ENCODE results near the gene SEC24B.
"Not testable (repeated sequence)": the region's sequence is repeated elsewhere in the genome, so short reads cannot be mapped to it uniquely, and the experiment has no call there.

DNA sequence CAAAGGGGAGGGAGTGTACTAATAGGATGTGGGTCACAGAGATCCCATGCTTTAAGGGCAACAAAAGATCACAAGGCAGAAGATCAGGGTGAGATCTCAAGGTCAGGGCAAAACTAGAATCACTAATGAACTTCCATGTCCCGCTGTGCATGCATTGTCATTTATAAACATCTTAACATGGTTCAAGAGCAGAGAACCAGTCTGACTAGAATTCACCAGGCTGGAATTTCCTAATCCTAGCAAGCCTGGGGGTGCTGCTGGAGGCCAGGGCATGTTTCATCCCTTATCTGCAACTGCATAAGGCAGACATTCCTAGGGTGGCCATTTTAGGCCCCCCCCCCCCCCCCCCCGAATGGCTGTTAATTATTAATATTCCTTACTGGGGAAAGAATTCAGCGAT is 19.5 kb downstream of the SEC24B start:
- TF ChIP-seq, protein P1, sequence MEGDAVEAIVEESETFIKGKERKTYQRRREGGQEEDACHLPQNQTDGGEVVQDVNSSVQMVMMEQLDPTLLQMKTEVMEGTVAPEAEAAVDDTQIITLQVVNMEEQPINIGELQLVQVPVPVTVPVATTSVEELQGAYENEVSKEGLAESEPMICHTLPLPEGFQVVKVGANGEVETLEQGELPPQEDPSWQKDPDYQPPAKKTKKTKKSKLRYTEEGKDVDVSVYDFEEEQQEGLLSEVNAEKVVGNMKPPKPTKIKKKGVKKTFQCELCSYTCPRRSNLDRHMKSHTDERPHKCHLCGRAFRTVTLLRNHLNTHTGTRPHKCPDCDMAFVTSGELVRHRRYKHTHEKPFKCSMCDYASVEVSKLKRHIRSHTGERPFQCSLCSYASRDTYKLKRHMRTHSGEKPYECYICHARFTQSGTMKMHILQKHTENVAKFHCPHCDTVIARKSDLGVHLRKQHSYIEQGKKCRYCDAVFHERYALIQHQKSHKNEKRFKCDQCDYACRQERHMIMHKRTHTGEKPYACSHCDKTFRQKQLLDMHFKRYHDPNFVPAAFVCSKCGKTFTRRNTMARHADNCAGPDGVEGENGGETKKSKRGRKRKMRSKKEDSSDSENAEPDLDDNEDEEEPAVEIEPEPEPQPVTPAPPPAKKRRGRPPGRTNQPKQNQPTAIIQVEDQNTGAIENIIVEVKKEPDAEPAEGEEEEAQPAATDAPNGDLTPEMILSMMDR (IDR thresholded peaks at IDR 0.05; ENCODE audit: low read depth, low read length), result not testable (repeated sequence)
- not testable (repeated sequence) for TF ChIP-seq EZH2phosphoT487 (IDR thresholded peaks at IDR 0.05; ENCODE audit: low read depth)
